Liver (tissue), 3 donors: ENCODE data around the gene OGFOD3.

ENCODE experiments used
- CTCF ChIP-seq: fragments of 150-350 bp; IDR thresholded peaks from 2 replicates; pipeline ENCODE4 v1.5.1; 2017; ENCODE audit warnings: improper control_type of control experiment, low read depth, low read length; ENCODE audit not compliant: missing input control
- JUND ChIP-seq, 2 donors: IDR thresholded peaks; 2 replicates each; pipeline ENCODE4 v1.6.1; 2016; ENCODE audit warnings: antibody characterized with exemption in 2 of 2
- MAX ChIP-seq: IDR thresholded peaks from 2 replicates; pipeline ENCODE4 v1.6.1; 2016; ENCODE audit warnings: antibody characterized with exemption
- SP1 ChIP-seq: IDR thresholded peaks from 2 replicates; pipeline ENCODE4 v1.6.1; 2018; ENCODE audit warnings: antibody characterized with exemption, mild to moderate bottlenecking
- donor health status: healthy.
- donor health status: healthy.

GRCh38 chr17:82374626-82375331, 43.6 kb downstream of the OGFOD3 start:
- no peak for TF ChIP-seq MAX
- no peak for TF ChIP-seq CTCF
- no peak for TF ChIP-seq JUND (IDR thresholded peaks at IDR 0.05)
- no peak for TF ChIP-seq SP1
